Measurements from ENCODE around the gene SLC2A1. TPM values are rescaled to one million over a fixed set of nuclear protein-coding genes. Genes with fewer than 3 reads are reported as not detected.

The SLC2A1 gene
- total and polyA plus RNA-seq, 2 of the 13 experiments (the other 11 are each of a cell fraction or from before 2014, with no cell fraction given), result 125 to 423 TPM

DNA sequence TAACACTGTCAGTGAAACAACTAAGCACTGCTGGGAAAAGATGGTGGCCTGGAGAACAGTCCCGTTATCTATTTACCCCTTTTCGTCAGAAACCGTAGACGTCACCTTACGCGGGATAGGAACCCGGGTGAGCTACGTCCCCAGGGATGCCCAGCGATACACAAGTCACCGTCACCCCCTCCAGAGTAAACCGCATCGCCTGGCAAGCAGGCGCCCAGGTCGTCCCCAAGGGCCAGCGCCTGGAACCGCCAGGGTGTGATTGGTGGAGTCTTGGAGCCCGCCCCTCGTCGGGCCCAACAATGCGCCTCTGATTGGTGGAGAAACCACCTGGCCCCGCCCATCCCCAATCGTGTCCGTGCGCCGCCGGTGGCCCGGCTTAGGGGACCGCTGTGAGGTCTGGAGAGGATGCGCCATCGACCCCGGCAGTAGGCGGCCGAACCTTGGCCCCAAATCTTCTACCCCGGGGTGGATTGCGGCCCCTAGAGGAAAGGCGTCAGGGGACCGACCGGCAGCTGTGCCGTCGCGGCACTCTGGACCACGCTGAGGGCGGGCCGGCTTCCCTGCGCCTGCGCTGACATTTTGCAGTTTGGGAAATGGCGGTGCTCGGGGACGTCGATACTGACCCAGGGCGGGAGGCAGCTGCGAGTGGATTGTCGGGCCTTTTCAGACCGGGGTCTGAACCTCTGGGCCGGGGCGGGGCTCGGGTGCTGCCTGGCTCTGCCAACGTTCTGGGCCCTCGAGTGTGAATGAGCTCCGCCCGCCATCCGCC lies 34.4 kb downstream of the SLC2A1 start (continued):
- TF ChIP-seq RNF2 (conservative IDR thresholded peaks at IDR 0.05; ENCODE audit: low read depth) (0 out of 2 replicates have a peak, but pooled peaks have one; percentile 49), HNRNPH1 (optimal IDR thresholded peaks at IDR 0.05; ENCODE audit: low read depth, low read length) (peak; percentile 35), POLR2AphosphoS2 (IDR thresholded peaks at IDR 0.05; ENCODE audit: low read depth, low read length) (peak; percentile 38; the same call in 1 of the 2 replicates), ZNF557 (CRISPR knock-in tag; IDR thresholded peaks at IDR 0.05) (no peak), ERF (CRISPR knock-in tag; IDR thresholded peaks at IDR 0.05) (peak; percentile 28), ZNF781 (CRISPR knock-in tag; IDR thresholded peaks at IDR 0.05; ENCODE audit: borderline replicate concordance, not compliant biosample characterization) (peak; percentile 61), HNF4G (IDR thresholded peaks at IDR 0.05; ENCODE audit: borderline replicate concordance, low read depth, low read length) (peak; percentile 31; the same call in 1 of the 2 replicates), HNF4G (CRISPR knock-in tag; IDR thresholded peaks at IDR 0.05; ENCODE audit: borderline replicate concordance, low read depth) (no peak), ZBTB38 (CRISPR knock-in tag; IDR thresholded peaks at IDR 0.05) (peak; percentile 49; the same call in 1 of the 2 replicates)
- TF ChIP-seq, protein P1, sequence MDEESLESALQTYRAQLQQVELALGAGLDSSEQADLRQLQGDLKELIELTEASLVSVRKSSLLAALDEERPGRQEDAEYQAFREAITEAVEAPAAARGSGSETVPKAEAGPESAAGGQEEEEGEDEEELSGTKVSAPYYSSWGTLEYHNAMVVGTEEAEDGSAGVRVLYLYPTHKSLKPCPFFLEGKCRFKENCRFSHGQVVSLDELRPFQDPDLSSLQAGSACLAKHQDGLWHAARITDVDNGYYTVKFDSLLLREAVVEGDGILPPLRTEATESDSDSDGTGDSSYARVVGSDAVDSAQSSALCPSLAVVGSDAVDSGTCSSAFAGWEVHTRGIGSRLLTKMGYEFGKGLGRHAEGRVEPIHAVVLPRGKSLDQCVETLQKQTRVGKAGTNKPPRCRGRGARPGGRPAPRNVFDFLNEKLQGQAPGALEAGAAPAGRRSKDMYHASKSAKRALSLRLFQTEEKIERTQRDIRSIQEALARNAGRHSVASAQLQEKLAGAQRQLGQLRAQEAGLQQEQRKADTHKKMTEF (CRISPR knock-in tag; IDR thresholded peaks at IDR 0.05), result peak; percentile 76; the same call in 1 of the 2 replicates
- TF ChIP-seq, protein P2, sequence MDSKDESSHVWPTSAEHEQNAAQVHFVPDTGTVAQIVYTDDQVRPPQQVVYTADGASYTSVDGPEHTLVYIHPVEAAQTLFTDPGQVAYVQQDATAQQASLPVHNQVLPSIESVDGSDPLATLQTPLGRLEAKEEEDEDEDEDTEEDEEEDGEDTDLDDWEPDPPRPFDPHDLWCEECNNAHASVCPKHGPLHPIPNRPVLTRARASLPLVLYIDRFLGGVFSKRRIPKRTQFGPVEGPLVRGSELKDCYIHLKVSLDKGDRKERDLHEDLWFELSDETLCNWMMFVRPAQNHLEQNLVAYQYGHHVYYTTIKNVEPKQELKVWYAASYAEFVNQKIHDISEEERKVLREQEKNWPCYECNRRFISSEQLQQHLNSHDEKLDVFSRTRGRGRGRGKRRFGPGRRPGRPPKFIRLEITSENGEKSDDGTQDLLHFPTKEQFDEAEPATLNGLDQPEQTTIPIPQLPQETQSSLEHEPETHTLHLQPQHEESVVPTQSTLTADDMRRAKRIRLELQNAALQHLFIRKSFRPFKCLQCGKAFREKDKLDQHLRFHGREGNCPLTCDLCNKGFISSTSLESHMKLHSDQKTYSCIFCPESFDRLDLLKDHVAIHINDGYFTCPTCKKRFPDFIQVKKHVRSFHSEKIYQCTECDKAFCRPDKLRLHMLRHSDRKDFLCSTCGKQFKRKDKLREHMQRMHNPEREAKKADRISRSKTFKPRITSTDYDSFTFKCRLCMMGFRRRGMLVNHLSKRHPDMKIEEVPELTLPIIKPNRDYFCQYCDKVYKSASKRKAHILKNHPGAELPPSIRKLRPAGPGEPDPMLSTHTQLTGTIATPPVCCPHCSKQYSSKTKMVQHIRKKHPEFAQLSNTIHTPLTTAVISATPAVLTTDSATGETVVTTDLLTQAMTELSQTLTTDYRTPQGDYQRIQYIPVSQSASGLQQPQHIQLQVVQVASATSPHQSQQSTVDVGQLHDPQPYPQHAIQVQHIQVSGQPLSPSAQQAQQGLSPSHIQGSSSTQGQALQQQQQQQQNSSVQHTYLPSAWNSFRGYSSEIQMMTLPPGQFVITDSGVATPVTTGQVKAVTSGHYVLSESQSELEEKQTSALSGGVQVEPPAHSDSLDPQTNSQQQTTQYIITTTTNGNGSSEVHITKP (CRISPR knock-in tag; IDR thresholded peaks at IDR 0.05; ENCODE audit: low read depth), result 0 out of 2 replicates have a peak, but pooled peaks have one; percentile 43
- TF ChIP-seq, protein P3, sequence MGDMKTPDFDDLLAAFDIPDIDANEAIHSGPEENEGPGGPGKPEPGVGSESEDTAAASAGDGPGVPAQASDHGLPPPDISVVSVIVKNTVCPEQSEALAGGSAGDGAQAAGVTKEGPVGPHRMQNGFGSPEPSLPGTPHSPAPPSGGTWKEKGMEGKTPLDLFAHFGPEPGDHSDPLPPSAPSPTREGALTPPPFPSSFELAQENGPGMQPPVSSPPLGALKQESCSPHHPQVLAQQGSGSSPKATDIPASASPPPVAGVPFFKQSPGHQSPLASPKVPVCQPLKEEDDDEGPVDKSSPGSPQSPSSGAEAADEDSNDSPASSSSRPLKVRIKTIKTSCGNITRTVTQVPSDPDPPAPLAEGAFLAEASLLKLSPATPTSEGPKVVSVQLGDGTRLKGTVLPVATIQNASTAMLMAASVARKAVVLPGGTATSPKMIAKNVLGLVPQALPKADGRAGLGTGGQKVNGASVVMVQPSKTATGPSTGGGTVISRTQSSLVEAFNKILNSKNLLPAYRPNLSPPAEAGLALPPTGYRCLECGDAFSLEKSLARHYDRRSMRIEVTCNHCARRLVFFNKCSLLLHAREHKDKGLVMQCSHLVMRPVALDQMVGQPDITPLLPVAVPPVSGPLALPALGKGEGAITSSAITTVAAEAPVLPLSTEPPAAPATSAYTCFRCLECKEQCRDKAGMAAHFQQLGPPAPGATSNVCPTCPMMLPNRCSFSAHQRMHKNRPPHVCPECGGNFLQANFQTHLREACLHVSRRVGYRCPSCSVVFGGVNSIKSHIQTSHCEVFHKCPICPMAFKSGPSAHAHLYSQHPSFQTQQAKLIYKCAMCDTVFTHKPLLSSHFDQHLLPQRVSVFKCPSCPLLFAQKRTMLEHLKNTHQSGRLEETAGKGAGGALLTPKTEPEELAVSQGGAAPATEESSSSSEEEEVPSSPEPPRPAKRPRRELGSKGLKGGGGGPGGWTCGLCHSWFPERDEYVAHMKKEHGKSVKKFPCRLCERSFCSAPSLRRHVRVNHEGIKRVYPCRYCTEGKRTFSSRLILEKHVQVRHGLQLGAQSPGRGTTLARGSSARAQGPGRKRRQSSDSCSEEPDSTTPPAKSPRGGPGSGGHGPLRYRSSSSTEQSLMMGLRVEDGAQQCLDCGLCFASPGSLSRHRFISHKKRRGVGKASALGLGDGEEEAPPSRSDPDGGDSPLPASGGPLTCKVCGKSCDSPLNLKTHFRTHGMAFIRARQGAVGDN (CRISPR knock-in tag; IDR thresholded peaks at IDR 0.05), result peak; percentile 94
- TF ChIP-seq, protein P4, sequence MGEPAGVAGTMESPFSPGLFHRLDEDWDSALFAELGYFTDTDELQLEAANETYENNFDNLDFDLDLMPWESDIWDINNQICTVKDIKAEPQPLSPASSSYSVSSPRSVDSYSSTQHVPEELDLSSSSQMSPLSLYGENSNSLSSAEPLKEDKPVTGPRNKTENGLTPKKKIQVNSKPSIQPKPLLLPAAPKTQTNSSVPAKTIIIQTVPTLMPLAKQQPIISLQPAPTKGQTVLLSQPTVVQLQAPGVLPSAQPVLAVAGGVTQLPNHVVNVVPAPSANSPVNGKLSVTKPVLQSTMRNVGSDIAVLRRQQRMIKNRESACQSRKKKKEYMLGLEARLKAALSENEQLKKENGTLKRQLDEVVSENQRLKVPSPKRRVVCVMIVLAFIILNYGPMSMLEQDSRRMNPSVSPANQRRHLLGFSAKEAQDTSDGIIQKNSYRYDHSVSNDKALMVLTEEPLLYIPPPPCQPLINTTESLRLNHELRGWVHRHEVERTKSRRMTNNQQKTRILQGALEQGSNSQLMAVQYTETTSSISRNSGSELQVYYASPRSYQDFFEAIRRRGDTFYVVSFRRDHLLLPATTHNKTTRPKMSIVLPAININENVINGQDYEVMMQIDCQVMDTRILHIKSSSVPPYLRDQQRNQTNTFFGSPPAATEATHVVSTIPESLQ (CRISPR knock-in tag; conservative IDR thresholded peaks at IDR 0.05), result no peak
- TF ChIP-seq, protein P5, sequence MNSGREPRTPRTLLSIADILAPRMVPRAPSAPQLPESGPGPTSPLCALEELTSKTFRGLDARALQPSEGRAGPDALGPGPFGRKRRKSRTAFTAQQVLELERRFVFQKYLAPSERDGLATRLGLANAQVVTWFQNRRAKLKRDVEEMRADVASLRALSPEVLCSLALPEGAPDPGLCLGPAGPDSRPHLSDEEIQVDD (CRISPR knock-in tag; IDR thresholded peaks at IDR 0.05; ENCODE audit: borderline replicate concordance), result no peak
